ENCODE measurements around the gene SUFU. TPM values are rescaled to one million over a fixed set of nuclear protein-coding genes. Genes with fewer than 3 reads are reported as not detected.
A peak's percentile ranks its signal among the peaks of the same experiment; 100 is the strongest.

Gene SUFU
- total RNA-seq, 2 experiments from 2014 or later, result 8.2 to 10.0 TPM

DNA sequence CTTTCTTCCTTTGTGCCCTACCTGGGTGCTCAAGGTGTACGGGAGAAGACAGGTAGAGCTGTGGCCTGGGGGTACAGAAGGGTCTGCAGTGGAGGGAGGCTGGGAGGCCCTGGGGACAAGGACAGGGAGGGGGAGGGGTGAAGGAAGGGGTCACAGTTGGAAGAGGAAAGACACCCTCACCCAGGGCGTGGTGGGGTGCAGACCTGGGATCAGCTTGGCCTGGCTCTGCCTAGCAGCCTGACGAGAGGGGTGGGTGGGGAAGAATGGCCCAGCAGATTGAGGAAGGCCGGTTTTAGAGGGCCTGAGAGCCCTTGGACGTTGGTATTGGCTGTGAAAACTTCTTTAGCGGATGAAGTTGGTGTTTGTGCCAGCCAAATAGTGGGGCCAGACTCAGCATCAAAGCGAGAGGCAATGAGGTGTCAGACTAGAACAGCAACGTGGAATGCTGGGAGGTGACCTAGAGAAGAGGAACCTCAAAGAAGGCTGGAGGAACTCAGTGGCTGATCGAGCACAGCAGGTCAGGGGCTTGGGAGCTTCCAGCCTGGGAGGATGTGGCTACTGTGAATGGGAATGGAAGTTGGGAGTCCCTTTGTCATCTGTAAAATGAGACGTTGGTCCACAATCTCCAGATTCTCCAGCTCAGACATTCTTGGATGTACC lies 122.4 kb downstream of the SUFU start:
- Mint-ChIP-seq H3K9me3 (no peaks in the 10 kb centered on the region), H3K27me3 (no peaks in the 10 kb centered on the region), H3K27ac (no peak overlapping the region), H3K4me3 (no peak overlapping the region), H3K4me1 (ENCODE audit: low read depth) (peaks cover 6% of the 10 kb centered on the region), H3K36me3 (no peaks in the 10 kb centered on the region)
- intact Hi-C loops (cut with micrococcal nuclease), result no loop called here
- ChIA-PET CTCF (interaction anchor here (0.6 to 1.4 kb wide), 3 partner anchors 10 to 42 kb away, joined by 3 read pairs; no protein-coding TSS in a partner anchor), POLR2A (interaction anchor here (1.1 kb wide), 1 partner anchor 63 kb away, joined by 3 read pairs; no protein-coding TSS in a partner anchor)
- DNase-seq, result no peak

- CTCF ChIA-PET, result interaction anchor here (1.0 to 1.4 kb wide), 3 partner anchors 12 to 44 kb away, joined by 3 read pairs; no protein-coding TSS in a partner anchor
- Mint-ChIP-seq H3K27ac (no peak overlapping the region), H3K4me1 (ENCODE audit: low read depth) (peaks cover 9% of the 10 kb centered on the region), H3K4me3 (no peak overlapping the region), H3K27me3 (no peaks in the 10 kb centered on the region), H3K9me3 (no peaks in the 10 kb centered on the region), H3K36me3 (no peaks in the 10 kb centered on the region)
- intact Hi-C loops (cut with micrococcal nuclease), result no loop called here
- no peak for DNase-seq
- POLR2A ChIA-PET, result no interaction called here
Measured at GRCh38 chr10:102627291-102627735, 123.5 kb downstream of the SUFU start.

DNA sequence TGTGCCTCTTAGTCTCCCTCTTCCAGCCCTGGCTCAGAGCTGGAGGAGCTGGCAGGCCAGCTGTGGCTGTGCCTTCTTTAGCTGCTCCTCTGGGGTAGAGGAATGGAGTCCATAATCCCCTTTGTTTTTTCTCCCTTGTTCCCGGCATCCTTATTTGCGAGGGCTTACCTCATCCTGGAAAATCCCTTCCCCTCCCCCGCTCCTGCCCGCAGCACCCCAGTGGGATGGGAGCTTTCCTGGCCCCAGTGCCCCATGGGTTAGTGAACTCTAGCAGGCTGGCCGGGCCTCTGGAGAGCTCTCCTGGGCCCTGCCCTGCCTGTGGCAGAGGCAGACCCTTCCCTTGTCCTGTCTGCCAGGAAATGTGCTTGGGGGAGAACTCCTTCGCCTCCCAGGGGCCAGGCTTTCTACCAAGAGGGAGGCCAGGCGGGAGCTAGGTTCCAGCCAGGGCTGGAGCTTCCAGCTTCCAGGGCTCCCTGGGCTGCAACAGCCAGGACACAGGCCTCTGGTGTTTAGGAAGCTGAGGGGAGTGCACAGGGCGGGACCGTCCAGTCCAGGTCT lies 124.0 kb downstream of the SUFU start:
- Mint-ChIP-seq H3K36me3 (no peaks in the 10 kb centered on the region), H3K9me3 (no peaks in the 10 kb centered on the region), H3K27ac (no peak overlapping the region), H3K4me1 (ENCODE audit: low read depth) (peaks cover 14% of the 10 kb centered on the region), H3K27me3 (no peaks in the 10 kb centered on the region), H3K4me3 (no peak overlapping the region)
- intact Hi-C loops (cut with micrococcal nuclease), result no loop called here
- ChIA-PET POLR2A (no interaction called here), CTCF (interaction anchor here (1.0 to 1.4 kb wide), 3 partner anchors 13 to 44 kb away, joined by 3 read pairs; no protein-coding TSS in a partner anchor)
- no peak for DNase-seq

GRCh38 chr10:102628451-102628911 lies 124.7 kb downstream of the SUFU start:
- no peak overlapping the region for H3K27ac Mint-ChIP-seq
- no peak overlapping the region for H3K4me3 Mint-ChIP-seq

GRCh38 chr10:102629661-102630614 lies 126.2 kb downstream of the SUFU start:
- ChIA-PET POLR2A (interaction anchor here (0.7 to 0.9 kb wide), 2 partner anchors 18 to 22 kb away, joined by 3 to 4 read pairs; no protein-coding TSS in a partner anchor), CTCF (no interaction called here)
- no peaks in the 10 kb centered on the region for H3K9me3 Mint-ChIP-seq
- H3K27me3 Mint-ChIP-seq, result no peaks in the 10 kb centered on the region
- no peak overlapping the region for H3K4me3 Mint-ChIP-seq
- peaks cover 34% of the 10 kb centered on the region for H3K4me1 Mint-ChIP-seq (ENCODE audit: low read depth)
- DNase-seq, result no peak
- no peak overlapping the region for H3K27ac Mint-ChIP-seq
- no peaks in the 10 kb centered on the region for H3K36me3 Mint-ChIP-seq
- intact Hi-C loops (cut with micrococcal nuclease), result no loop called here

More at GRCh38 chr10:102628451-102628911, 124.7 kb downstream of the SUFU start:
- Mint-ChIP-seq H3K4me1 (ENCODE audit: low read depth) (peaks cover 21% of the 10 kb centered on the region), H3K36me3 (no peaks in the 10 kb centered on the region), H3K27me3 (no peaks in the 10 kb centered on the region), H3K9me3 (no peaks in the 10 kb centered on the region)
- no peak for DNase-seq
- ChIA-PET POLR2A (no interaction called here), CTCF (no interaction called here)
- intact Hi-C loops (cut with micrococcal nuclease), result no loop called here

DNA sequence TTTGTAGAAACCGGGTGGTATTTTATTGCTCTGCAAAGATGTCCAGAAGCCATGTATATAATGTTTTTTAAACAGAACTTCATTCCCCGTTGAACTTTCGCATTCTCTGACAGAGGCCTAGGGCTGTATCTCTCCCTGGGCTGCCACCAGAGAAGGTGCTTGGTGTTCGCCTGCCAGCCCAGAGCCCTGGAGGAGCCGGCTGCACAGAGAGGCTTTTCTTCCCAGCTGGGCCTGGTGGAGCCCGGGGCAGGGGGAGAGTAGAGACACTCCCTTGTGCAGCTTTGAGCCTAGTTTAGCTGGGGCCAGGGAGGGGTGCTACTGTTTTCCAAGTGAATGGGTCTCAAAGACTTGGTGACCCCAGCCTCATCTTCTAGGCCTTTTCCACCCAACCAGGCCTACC lies 126.9 kb downstream of the SUFU start:
- H3K27ac Mint-ChIP-seq, result no peak overlapping the region
- no peaks in the 10 kb centered on the region for H3K9me3 Mint-ChIP-seq
- no peak overlapping the region for H3K4me3 Mint-ChIP-seq
- no peaks in the 10 kb centered on the region for H3K27me3 Mint-ChIP-seq
- CTCF ChIA-PET, result interaction anchor here (0.6 kb wide), 1 partner anchor 272 kb away, joined by 3 read pairs; no protein-coding TSS in a partner anchor
- POLR2A ChIA-PET, result interaction anchor here (0.9 kb wide), 1 partner anchor 19 kb away, joined by 4 read pairs; no protein-coding TSS in a partner anchor
- DNase-seq, result no peak
- intact Hi-C loops (cut with micrococcal nuclease), result no loop called here
- H3K36me3 Mint-ChIP-seq, result no peaks in the 10 kb centered on the region
- peaks cover 42% of the 10 kb centered on the region for H3K4me1 Mint-ChIP-seq (ENCODE audit: low read depth)

DNA sequence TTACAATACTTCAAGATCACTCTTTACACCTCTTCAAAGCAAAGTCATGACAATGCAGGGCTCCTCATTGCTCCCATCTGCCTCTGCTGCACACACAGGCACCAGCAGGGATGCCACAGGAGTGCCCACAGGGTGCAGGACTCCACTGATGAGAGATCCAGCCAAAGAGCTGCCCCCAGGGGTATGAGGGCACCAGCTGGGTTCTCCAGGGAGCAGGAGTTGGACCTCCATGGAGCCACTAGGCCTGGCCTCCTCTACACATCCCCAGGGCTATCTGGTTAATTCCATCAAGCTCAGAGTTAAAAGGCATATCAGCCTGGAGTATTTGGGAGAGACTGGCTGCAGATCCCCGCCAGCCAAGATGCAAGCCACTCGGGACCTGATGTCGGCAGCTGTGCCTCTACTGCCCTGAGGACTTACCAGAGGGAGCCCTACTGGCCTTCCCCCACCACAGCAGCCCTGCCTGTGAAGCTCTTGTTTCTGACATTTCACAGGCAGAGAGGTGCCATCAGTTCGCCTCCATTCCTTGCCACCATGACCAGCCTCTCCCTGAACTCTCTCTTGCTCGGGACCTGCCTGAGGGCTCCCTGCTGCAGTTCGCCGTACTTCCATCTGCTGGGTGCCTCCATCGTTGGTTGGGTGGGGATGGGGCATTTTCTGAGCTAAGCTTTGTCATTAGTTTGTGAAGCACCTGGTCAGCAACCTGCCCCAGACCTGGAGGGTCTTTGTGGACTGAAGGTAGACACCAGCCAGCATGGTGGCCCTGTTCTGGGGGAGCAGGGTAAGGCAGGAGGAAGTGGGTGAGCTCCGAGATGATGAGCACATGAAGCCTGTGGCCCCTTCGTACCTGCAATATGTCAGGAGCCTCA lies 128.0 kb downstream of the SUFU start:
- no peak overlapping the region for H3K4me3 Mint-ChIP-seq
- intact Hi-C loops (cut with micrococcal nuclease), result no loop called here
- no peaks in the 10 kb centered on the region for H3K9me3 Mint-ChIP-seq
- no peaks in the 10 kb centered on the region for H3K36me3 Mint-ChIP-seq
- ChIA-PET POLR2A (interaction anchor here (1.1 to 1.9 kb wide), 3 partner anchors 13 to 20 kb away, joined by 3 to 5 read pairs (median 4); partner anchors contain the start of gene TRIM8), CTCF (interaction anchor here (0.8 to 1.1 kb wide), 3 partner anchors 17 to 280 kb away, joined by 3 read pairs; no protein-coding TSS in a partner anchor)
- DNase-seq, result no peak
- H3K27ac Mint-ChIP-seq, result peak overlapping the region; percentile 42
- H3K4me1 Mint-ChIP-seq (ENCODE audit: low read depth), result peaks cover 45% of the 10 kb centered on the region
- no peaks in the 10 kb centered on the region for H3K27me3 Mint-ChIP-seq

GRCh38 chr10:102632394-102633111 lies 128.8 kb downstream of the SUFU start:
- Mint-ChIP-seq H3K4me1 (ENCODE audit: low read depth) (peaks cover 45% of the 10 kb centered on the region), H3K9me3 (no peaks in the 10 kb centered on the region)

DNA sequence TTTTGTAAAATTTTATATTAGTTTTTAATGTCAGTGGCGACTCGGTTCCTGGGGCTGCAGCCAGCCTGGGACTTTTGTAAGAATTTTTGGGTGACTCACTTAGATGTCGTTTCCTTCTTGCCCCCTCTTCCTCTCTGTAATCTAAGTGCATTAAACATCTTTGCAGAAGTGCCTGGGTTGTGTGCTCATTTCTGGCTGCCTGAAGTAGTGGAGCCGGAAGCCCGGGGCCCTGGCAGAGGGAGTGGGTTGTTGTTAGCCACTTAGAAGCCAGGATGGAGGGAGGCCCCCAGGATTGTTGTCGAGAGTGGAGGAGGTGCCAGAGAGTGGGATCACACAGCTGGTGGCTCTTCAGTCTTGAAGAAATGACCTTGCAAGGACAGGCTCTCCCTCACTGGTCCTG lies 129.5 kb downstream of the SUFU start:
- intact Hi-C loops (cut with micrococcal nuclease), result no loop called here
- Mint-ChIP-seq H3K36me3 (no peaks in the 10 kb centered on the region), H3K27ac (peak overlapping the region; percentile 86), H3K9me3 (no peaks in the 10 kb centered on the region), H3K27me3 (no peaks in the 10 kb centered on the region), H3K4me1 (ENCODE audit: low read depth) (peaks cover 45% of the 10 kb centered on the region), H3K4me3 (no peak overlapping the region)
- CTCF ChIA-PET, result no interaction called here
- POLR2A ChIA-PET, result interaction anchor here (0.6 to 1.9 kb wide), 2 partner anchors 13 to 671 kb away, joined by 3 to 5 read pairs; no protein-coding TSS in a partner anchor
- DNase-seq, result peak; percentile 79

More at GRCh38 chr10:102632394-102633111, 128.8 kb downstream of the SUFU start:
- no peaks in the 10 kb centered on the region for H3K27me3 Mint-ChIP-seq
- peak overlapping the region; percentile 86 for H3K27ac Mint-ChIP-seq
- H3K4me3 Mint-ChIP-seq, result no peak overlapping the region
- ChIA-PET POLR2A (interaction anchor here (0.6 to 1.9 kb wide), 4 partner anchors 12 to 671 kb away, joined by 3 to 5 read pairs (median 4); partner anchors contain the start of gene TRIM8), CTCF (interaction anchor here (0.8 to 1.1 kb wide), 3 partner anchors 18 to 280 kb away, joined by 3 read pairs; no protein-coding TSS in a partner anchor)
- no peak for DNase-seq
- H3K36me3 Mint-ChIP-seq, result no peaks in the 10 kb centered on the region
- intact Hi-C loops (cut with micrococcal nuclease), result no loop called here

DNA sequence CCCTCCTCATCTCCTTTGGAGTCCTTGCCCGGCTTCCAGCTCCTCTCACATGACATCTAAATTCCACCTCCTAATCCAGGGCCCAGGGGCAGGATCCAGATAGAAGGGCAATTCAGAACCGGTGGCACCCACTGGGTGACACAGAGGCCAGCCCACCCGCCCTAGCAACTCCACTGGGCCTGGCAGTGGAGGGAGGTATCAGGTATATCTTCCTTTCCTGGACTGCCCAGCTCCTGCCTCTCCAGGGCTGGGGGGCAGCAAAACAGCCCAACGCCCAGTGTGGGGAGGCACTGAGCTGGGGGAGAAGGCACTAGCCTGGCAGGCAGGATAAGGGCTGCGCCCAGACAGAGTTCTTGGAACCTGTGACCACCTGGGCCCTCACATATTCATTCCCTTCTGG lies 130.1 kb downstream of the SUFU start:
- no peaks in the 10 kb centered on the region for H3K9me3 Mint-ChIP-seq
- intact Hi-C loops (cut with micrococcal nuclease), result no loop called here
- H3K4me1 Mint-ChIP-seq (ENCODE audit: low read depth), result peaks cover 45% of the 10 kb centered on the region
- H3K27me3 Mint-ChIP-seq, result no peaks in the 10 kb centered on the region
- peak overlapping the region; percentile 86 for H3K27ac Mint-ChIP-seq
- no peaks in the 10 kb centered on the region for H3K36me3 Mint-ChIP-seq
- POLR2A ChIA-PET, result no interaction called here
- H3K4me3 Mint-ChIP-seq, result no peak overlapping the region
- CTCF ChIA-PET, result no interaction called here
- DNase-seq, result no peak

Measured in activated CD4-positive, alpha-beta memory T cell treated with anti-CD3 and anti-CD28 coated beads for 36 hours (primary cell).